ENCODE data around the gene ELAC2. TPM values are rescaled to one million over a fixed set of nuclear protein-coding genes. Genes with fewer than 3 reads are reported as not detected.

Gene ELAC2
- polyA plus RNA-seq, 1 donor from 2014 or later, result 34.6 TPM

DNA sequence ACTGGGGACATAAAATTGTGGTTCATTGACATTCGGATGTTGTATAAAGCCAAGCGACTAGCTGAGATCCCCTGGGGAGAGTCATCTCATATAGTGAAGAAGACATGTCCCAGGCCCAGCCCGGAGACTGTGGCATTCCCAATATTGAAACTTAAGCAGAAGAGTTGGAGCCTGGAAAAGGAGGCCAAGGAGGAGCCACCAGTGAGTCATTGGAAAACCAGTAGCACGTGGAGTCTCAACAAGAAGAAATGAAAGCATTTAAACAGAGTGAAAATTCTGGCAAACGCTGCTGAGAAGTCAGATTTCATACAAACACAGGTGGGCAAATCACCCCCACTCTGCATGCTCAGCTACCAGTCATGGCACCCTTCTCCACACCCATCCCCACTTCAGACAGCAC, 9.4 kb upstream of the ELAC2 start (continued):
- TF ChIP-seq, protein P1, sequence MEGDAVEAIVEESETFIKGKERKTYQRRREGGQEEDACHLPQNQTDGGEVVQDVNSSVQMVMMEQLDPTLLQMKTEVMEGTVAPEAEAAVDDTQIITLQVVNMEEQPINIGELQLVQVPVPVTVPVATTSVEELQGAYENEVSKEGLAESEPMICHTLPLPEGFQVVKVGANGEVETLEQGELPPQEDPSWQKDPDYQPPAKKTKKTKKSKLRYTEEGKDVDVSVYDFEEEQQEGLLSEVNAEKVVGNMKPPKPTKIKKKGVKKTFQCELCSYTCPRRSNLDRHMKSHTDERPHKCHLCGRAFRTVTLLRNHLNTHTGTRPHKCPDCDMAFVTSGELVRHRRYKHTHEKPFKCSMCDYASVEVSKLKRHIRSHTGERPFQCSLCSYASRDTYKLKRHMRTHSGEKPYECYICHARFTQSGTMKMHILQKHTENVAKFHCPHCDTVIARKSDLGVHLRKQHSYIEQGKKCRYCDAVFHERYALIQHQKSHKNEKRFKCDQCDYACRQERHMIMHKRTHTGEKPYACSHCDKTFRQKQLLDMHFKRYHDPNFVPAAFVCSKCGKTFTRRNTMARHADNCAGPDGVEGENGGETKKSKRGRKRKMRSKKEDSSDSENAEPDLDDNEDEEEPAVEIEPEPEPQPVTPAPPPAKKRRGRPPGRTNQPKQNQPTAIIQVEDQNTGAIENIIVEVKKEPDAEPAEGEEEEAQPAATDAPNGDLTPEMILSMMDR (IDR thresholded peaks at IDR 0.05; ENCODE audit: poor library complexity, severe bottlenecking), result no peak

DNA sequence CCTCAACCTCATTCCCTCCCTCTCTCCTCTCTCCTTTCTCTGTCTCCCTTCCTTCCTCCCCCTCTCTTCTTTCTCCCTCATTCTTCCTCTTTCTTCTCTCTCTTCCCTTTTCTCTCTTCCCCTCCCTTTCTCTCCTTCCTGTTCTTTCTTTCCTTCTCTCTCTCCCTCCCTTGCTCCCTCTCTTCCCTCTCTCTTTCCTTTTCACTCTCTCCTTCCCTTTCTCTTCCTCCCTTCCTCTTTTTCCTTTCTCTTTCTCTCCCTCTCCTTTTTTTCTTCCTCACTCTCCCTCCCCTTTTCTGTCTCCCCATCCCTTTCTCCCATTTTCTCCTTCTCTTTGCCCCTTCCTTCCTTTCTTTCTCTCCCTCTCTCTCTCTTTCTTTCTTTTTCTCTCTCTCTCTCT, 7.9 kb upstream of the ELAC2 start:
- no peaks in the 10 kb centered on the region for H3K27me3 ChIP-seq (ENCODE audit: insufficient read depth, low read depth, low read length)
- no peaks in the 10 kb centered on the region for H3K79me2 ChIP-seq (replicated peaks; ENCODE audit: insufficient read depth, low read length)
- H3K9ac ChIP-seq (ENCODE audit: low read length), result no peak overlapping the region
- H3K4me2 ChIP-seq (ENCODE audit: low read length), result no peak overlapping the region
- H2AFZ ChIP-seq (ENCODE audit: low read depth, low read length), result no peak overlapping the region
- TF ChIP-seq SMC3 (conservative IDR thresholded peaks at IDR 0.05; ENCODE audit: poor library complexity) (no peak), EP300 (conservative IDR thresholded peaks at IDR 0.05; ENCODE audit: poor library complexity, severe bottlenecking) (no peak), RAD21 (conservative IDR thresholded peaks at IDR 0.05) (no peak), TAF1 (IDR thresholded peaks at IDR 0.05; ENCODE audit: low read depth) (no peak), MXI1 (conservative IDR thresholded peaks at IDR 0.05; ENCODE audit: poor library complexity, severe bottlenecking) (no peak), POLR2AphosphoS5 (IDR thresholded peaks at IDR 0.05) (no peak)
- H3K9me3 ChIP-seq (ENCODE audit: low read length), result no peaks in the 10 kb centered on the region
- H4K20me1 ChIP-seq (ENCODE audit: insufficient read depth), result no peaks in the 10 kb centered on the region
- H3K9me2 ChIP-seq (ENCODE audit: insufficient read depth, low read length), result no peaks in the 10 kb centered on the region
- H3K36me3 ChIP-seq (ENCODE audit: insufficient read depth, low read length), result no peaks in the 10 kb centered on the region
- no peak overlapping the region for H3K27ac ChIP-seq (ENCODE audit: low read length)
- H3K4me3 ChIP-seq (ENCODE audit: low read length), result no peak overlapping the region
- no peaks in the 10 kb centered on the region for H3F3A ChIP-seq (ENCODE audit: insufficient read depth, low read length, poor library complexity, severe bottlenecking)

DNA sequence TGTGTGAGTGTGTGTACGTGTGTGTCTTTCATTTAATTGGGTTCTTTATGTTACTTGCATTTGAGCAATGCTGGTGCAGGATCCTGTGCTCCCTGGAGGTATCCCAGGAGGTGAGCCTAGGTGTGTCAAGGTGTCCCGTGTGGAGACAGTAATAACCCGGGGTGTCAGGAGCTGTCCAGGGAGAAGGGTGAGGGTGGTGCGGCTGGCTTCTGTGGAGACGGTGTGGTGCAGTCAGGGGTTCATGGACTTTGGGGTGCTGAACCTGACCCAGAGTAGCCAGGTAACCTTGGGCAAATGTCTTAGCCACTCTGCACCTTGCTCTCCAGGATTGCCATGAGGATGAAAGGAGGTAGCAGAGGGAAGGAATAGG, 7.4 kb upstream of the ELAC2 start:
- no peaks in the 10 kb centered on the region for H3K27me3 ChIP-seq (ENCODE audit: insufficient read depth, low read depth, low read length)
- H3K4me3 ChIP-seq (ENCODE audit: low read length), result no peak overlapping the region
- no peaks in the 10 kb centered on the region for H3K9me2 ChIP-seq (ENCODE audit: insufficient read depth, low read length)
- H3K79me2 ChIP-seq (replicated peaks; ENCODE audit: insufficient read depth, low read length), result no peaks in the 10 kb centered on the region
- no peak overlapping the region for H2AFZ ChIP-seq (ENCODE audit: low read depth, low read length)
- no peaks in the 10 kb centered on the region for H3F3A ChIP-seq (ENCODE audit: insufficient read depth, low read length, poor library complexity, severe bottlenecking)
- H3K4me2 ChIP-seq (ENCODE audit: low read length), result no peak overlapping the region
- TF ChIP-seq RAD21 (conservative IDR thresholded peaks at IDR 0.05) (no peak), POLR2AphosphoS5 (IDR thresholded peaks at IDR 0.05) (no peak), MXI1 (conservative IDR thresholded peaks at IDR 0.05; ENCODE audit: poor library complexity, severe bottlenecking) (no peak)
- TF ChIP-seq, protein P2, sequence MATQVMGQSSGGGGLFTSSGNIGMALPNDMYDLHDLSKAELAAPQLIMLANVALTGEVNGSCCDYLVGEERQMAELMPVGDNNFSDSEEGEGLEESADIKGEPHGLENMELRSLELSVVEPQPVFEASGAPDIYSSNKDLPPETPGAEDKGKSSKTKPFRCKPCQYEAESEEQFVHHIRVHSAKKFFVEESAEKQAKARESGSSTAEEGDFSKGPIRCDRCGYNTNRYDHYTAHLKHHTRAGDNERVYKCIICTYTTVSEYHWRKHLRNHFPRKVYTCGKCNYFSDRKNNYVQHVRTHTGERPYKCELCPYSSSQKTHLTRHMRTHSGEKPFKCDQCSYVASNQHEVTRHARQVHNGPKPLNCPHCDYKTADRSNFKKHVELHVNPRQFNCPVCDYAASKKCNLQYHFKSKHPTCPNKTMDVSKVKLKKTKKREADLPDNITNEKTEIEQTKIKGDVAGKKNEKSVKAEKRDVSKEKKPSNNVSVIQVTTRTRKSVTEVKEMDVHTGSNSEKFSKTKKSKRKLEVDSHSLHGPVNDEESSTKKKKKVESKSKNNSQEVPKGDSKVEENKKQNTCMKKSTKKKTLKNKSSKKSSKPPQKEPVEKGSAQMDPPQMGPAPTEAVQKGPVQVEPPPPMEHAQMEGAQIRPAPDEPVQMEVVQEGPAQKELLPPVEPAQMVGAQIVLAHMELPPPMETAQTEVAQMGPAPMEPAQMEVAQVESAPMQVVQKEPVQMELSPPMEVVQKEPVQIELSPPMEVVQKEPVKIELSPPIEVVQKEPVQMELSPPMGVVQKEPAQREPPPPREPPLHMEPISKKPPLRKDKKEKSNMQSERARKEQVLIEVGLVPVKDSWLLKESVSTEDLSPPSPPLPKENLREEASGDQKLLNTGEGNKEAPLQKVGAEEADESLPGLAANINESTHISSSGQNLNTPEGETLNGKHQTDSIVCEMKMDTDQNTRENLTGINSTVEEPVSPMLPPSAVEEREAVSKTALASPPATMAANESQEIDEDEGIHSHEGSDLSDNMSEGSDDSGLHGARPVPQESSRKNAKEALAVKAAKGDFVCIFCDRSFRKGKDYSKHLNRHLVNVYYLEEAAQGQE (IDR thresholded peaks at IDR 0.05; ENCODE audit: borderline replicate concordance), result no peak
- no peaks in the 10 kb centered on the region for H4K20me1 ChIP-seq (ENCODE audit: insufficient read depth)
- no peaks in the 10 kb centered on the region for H3K9me3 ChIP-seq (ENCODE audit: low read length)
- H3K36me3 ChIP-seq (ENCODE audit: insufficient read depth, low read length), result no peaks in the 10 kb centered on the region
- H3K9ac ChIP-seq (ENCODE audit: low read length), result no peak overlapping the region
- no peak overlapping the region for H3K27ac ChIP-seq (ENCODE audit: low read length)
